Left renal pelvis (tissue), 4 donors: ENCODE data around the gene TPCN2. TPM values are rescaled to one million over a fixed set of nuclear protein-coding genes. Genes with fewer than 3 reads are reported as not detected.

ENCODE experiments used
- DNase-seq, 4 donors: peaks; one replicate each; pipeline ENCODE4 v3.0.0-alpha.2; 2013; ENCODE audit warnings: low read depth in 4 of 4, low spot score in 3 of 4
- polyA plus RNA-seq, 4 donors: library from polyadenylated mRNA; unstranded; fragments of 120-200 nt; gene quantifications; one replicate each; pipeline ENCODE4 v1.2.1, GENCODE V29; 2013; ENCODE audit not compliant: insufficient read length in 4 of 4

The TPCN2 gene
- polyA plus RNA-seq, 4 donors, result 9.1 to 20.5 (median 14.2) TPM

GRCh38 chr11:69010361-69010891 is 38.3 kb upstream of the TPCN2 start:
- DNase-seq, result no peak

DNA sequence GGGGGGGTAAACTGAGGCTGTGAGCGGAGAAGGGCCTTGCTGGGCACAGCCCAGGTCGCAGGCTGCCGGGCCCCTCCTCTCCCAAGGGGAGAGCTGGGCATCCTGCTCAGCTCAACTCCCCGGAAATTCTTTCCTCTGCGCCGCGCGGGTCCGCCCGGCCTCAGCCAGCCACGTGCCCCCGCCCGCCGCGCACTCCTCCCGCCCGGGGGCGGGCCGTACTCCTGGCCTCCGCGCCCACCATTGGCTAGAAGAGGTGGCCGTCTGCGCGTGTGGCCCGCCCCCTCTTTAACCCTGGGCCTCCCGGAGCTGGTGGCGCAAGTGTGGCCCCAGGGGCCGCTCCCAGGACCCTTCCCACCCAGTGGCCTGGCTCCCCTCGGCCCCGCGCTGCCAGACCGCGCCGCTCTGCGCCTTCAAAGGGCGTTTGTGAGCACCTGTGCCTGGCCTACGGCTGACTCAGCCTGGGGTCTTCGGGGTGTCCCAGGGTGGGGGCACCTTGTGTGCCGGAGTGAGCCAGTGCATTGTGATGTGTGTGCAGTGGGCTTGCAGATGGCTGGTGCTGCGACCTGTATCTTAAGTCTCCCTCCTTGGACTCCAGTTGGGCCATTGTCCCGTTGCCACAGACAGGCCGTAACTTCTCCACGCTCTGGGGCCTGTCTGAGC is 37.6 kb upstream of the TPCN2 start:
- DNase-seq, result peak in 2 of 4 donors; percentile 63 to 66

DNA sequence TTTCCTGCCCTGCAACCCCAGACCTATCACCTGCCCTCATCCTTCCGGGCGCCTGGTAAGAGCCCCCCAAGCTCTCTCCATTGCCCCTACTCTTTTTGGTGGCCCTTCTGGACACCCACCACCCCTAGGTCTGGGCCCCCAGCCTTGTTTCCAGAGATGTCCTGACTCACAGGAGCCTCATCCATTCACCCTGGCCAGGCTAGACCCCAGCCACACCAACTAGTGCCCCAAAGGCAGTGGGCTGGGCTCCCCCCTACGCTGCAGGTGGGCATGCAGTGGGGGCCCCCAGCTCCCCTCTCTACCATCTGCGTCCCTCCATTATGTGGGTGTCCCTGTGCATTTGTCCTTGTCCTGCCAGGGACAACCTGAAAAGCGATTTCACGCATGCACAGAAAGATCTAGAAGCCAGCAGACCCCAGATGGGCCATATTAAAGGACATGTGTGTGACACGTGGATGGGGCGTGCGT is 37.1 kb upstream of the TPCN2 start:
- no peak for DNase-seq

DNA sequence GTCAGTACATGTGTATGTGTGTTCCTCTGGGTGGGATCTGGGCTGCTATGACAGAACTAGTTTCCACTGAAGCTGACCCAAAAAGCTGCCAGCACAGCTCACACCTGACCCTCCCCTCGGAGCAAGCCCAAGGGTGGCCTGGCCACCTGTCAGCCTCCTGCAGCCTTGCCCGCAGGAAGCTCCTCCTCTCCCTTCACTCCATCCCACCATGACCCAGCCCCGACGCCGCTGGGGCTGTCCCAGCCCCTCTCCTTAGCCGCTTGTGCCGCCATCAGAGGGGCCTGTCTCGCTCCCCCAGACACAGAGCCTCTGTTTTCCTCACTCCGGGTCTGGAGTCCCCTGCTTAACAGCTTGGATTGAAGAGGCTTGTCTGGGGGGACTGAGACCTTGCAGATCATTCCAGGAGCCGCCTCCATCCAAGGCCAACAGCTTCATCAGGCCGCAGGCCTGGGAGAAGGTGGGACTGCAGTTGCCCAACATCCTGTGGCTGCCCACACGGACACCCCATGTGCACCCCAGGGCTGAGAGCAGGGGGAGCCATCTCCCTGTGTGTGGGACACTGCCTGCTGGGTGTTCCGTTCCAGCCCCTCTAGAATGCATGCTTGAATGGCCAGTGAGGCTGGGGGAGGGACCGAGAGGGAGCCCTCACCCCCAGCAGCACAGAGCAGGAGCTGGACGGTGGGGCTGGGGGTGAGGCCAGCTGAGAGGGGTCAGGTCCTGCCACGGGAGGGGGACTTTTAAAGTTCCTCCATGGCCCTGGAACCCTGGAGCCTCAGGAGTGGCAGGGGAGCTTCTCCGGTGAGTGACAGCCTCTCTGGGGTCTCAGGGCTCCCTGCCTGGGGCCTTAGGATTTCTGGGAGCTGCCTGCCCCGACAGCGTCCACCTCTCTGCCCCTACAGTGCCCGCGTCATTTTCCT is 36.4 kb upstream of the TPCN2 start:
- no peak for DNase-seq

DNA sequence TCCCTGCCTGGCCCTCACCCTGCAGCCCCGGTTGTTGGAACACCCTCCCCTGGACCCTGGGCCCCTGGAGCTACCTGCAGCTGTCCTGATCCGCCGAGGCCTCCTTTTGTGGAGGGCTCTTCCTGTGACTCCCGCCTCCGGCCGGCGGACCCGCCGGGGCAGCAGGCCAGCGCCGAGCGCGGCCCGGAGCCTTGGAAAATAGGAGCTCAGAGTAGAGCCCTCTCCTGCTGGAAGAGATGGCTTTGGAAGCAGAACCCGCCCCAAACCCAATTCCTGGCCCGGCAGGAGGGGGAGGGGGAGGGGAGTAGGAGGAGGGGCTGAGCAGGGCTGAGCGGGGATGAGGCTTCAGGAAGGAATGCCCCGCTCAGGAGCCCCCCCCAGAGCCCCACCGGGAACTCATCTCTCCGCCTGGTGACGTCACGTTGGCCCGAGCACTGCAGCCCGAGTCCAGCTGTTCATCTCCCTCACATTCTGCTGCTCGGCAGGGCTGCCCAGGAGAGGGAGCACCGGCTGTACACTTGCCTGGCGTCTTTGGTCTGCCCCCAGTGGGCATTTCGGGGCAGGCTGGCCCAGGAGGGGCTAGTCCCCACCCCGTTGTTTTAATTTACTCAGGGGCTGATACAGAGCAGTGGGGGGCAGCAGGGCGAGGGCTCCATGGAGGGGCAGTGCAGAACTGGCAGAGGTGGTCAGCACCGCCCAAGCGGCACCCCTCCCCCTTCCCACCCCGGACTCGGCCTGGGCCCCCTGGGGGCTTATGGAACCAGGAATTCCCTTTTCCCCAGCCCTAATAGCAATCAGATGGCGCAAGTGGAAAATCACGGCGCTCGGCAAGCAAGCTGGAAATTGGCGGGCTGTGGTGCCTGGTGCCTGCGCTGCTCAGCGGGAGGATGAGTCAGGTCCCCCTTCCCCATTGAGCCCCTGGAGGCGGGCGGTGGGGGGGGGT is 35.5 kb upstream of the TPCN2 start, which contains the start of gene MRGPRF:
TSS of gene MRGPRF (minus strand) at position 238 of the 943 bp plus-strand sequence. CDS start 3,345 bp downstream, outside the sequence.
- DNase-seq, result no peak

- peak in 2 of 4 donors; percentile 61 to 75 for DNase-seq
Observed at GRCh38 chr11:69014084-69014851, 34.5 kb upstream of the TPCN2 start.

DNA sequence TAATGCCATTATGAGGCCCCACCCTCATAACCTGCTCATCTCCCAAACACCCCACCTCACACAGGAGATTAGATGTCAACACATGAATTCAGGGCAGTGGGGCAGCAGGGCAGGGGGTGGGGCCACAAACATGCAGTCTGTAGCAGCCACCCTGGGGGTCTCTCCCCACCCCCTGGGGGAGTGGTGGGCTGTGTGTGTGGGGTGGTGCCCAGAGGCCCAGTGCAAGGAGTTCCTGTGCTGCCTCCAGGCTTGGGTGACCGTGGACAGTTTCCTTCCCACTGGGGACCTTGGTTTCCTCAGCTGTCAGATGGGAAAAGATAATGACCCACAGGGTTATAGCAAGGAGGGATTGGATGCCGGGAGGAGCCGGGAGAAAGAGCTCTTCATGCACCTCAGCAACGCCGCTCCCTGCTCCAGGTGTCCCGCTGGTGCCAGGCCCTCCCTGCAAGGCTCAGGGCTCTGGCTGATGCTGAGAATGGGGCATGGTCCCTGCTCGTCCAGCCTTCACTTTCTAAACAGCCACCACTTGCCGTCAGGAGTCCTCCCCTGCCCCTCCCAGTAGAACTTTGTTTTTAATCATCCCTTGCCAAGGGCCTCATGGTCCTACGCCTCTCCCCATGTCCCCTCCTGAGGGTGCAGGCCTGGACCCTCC is 33.7 kb upstream of the TPCN2 start:
- no peak for DNase-seq

DNA sequence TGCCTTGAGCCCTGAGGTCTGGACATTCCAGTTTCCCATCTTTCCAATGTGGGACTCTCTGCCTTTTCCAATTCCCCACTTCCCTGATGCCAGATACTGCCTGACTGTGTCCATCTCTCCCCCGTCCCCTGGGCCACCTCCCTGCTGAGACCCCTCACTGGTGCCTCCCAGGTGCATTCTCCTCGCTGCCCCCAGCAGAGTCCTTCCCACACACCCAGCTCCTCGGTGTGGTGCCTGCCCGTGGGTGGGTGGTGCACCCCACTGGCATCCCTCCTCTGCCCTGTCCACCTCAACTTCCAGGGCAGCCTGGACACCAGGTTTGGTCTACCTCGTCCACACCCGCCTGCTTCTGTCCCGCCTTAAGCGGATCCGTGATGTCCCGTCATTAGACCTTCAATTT is 30.8 kb upstream of the TPCN2 start:
- no peak for DNase-seq

GRCh38 chr11:69018924-69019323 is 29.8 kb upstream of the TPCN2 start:
- DNase-seq, result no peak

GRCh38 chr11:69022260-69022659 is 26.5 kb upstream of the TPCN2 start:
- DNase-seq, result no peak

- DNase-seq, result no peak
Observed at GRCh38 chr11:69024509-69024908, 24.2 kb upstream of the TPCN2 start.

DNA sequence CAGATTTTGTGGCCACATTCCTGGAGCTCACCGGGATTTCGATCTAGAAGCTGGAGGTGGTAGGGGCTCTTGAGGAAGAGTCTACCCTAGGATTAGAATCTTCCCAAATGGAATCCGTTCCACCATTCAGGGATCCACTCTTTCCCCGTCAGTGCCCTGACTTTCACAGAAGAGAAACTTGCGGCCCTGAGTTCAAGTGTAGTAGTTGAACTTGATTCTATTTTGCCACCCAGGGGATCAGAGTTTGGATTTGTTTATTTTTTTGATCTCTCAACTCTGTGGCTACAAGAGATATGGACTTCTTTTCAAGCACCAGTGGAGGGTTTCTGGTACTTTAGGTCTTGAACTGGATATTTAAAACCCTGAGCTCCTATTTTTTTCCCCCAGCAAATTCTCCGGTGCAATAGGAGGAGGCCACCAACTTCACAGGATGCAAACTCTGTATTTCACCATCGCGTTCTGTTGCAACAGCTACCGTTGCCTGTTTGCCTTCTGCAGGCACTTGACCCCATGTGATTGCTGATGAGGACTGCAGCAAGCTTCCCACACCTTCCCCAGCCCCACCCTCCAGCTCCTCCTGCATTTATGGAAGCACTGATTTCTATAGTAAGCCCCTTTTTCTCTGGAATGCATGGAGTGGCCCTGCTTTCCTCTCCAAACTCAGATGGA is 20.9 kb upstream of the TPCN2 start:
- DNase-seq, result no peak

- DNase-seq, result no peak
Observed at GRCh38 chr11:69030301-69030700, 18.4 kb upstream of the TPCN2 start.

GRCh38 chr11:69032833-69033232 is 15.9 kb upstream of the TPCN2 start:
- no peak for DNase-seq

- no peak for DNase-seq
Observed at GRCh38 chr11:69033431-69033830, 15.3 kb upstream of the TPCN2 start.

DNA sequence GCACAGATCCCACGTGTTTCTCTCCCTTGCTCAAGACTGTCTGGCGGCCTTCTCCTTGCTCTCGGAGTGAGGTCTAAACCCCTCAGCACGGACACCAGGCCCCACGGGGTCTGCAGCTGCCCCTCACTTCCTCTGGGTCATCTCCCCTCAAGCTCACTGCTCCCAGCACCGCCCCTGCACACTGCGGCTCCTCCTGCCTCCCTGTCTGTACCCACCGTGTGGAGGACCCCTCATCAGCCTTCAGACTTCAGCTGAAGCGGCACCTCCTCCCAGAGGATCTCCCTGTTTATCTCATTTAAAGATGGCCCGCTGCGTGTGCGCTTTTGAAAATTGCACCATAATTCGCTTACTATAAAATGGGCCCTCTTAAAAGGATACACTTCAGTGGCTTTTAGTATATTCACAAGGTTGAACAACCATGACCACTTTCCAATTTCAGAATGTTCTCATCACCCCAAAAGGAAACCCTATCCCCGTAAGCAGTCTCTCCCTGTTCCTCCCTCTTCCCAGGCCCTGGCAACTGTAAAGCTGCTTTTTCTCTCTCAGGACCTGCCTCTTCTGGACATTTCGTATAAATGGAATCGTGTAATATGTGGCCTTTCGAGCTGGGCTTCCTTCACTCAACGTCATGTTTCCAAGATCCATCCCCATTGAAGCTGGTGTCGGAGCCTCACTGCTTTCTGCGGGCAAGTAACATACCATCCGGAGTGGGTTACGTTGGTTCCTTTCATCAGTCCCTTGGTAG is 14.4 kb upstream of the TPCN2 start:
- no peak for DNase-seq

DNA sequence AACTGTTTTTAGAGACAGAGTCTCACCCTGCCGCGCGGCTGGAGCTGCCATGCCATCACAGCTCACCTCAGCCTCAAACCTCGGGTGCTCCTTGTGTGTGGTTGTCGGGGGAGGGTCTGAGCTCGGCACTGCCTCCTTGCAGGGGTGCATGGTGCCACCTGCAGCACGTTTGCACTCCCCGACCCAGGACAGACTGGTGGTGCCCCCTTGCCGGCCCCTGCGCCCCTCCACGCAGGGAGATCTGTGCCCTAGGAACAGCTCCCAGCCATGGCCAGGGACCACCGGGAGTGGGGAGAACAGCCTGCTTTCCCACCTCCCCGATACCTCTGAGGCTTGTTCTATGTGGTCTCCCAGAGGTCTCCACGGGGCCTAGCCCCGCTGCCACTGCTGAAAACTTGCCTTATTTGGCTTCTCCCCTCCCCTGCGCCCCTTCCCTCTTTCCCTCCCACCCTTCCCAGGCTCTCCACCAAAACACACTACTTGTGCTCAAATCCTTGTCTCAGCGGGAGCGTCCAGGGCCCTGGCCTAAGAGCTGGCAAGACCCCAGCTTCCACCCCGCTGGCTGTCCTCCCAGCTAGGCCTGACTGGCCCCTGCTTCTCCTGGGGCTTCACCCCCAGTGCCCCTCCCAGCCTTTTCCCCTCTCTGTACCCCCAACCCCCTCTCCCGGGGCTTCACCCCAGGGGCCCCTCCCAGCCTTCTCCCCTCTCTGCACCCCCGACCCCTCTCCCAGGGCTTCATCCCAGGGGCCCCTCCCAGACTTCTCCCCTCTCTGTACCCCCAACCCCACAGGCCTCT is 13.4 kb upstream of the TPCN2 start:
- DNase-seq, result no peak
